Keratinocyte (primary cell): ENCODE results near the gene SLC12A8. TPM values are rescaled to one million over a fixed set of nuclear protein-coding genes. Genes with fewer than 3 reads are reported as not detected.

Experiments
- DNase-seq: peaks from one replicate; pipeline ENCODE4 v3.0.0-alpha.2; 2011; ENCODE audit warnings: low read depth, missing footprints, low spot score
- FAIRE-seq: peaks from 2 replicates; lab custom pipeline; 2011; peaks lifted over from hg19 to GRCh38; lab: Jason Lieb, UNC
- H2AFZ ChIP-seq: 2 replicates; pipeline ENCODE4 v1.6.0; 2012; ENCODE audit warnings: low read length, control low read depth, inconsistent platforms; ENCODE audit not compliant: control insufficient read depth
- H3K27ac ChIP-seq: 2 replicates; pipeline ENCODE4 v1.5.1; 2011; ENCODE audit warnings: low read length; ENCODE audit not compliant: control insufficient read depth, insufficient read depth
- H3K27me3 ChIP-seq: 3 replicates; pipeline ENCODE4 v1.6.0; 2011; ENCODE audit warnings: low read length; ENCODE audit not compliant: control insufficient read depth, insufficient read depth; ENCODE audit errors: extremely low read depth
- H3K36me3 ChIP-seq, 2 experiments: 2 replicates in 1 of 2; 3 replicates in 1 of 2; pipeline ENCODE4 v1.5.1; 2011; ENCODE audit warnings: low read length in 2 of 2, mild to moderate bottlenecking in 1 of 2; ENCODE audit not compliant: control insufficient read depth in 2 of 2, insufficient read depth in 2 of 2; ENCODE audit errors: extremely low read depth in 1 of 2
- H3K4me1 ChIP-seq: 3 replicates; pipeline ENCODE4 v1.5.1; 2011; ENCODE audit warnings: low read length; ENCODE audit not compliant: control insufficient read depth, insufficient read depth; ENCODE audit errors: extremely low read depth
- H3K4me2 ChIP-seq: 3 replicates; pipeline ENCODE4 v1.6.0; 2011; ENCODE audit warnings: low read depth, low read length; ENCODE audit not compliant: control insufficient read depth, insufficient read depth; ENCODE audit errors: extremely low read depth
- H3K4me3 ChIP-seq, 3 experiments: fragments of 200-600 bp in 1 of 3; sonication (generic) in 1 of 3; 2 replicates in 2 of 3; 3 replicates in 1 of 3; pipeline ENCODE4 v1.5.1; 2011 to 2016; ENCODE audit warnings: low read length in 3 of 3, mild to moderate bottlenecking in 3 of 3, control low read depth in 2 of 3, inconsistent platforms in 1 of 3, low read depth in 1 of 3, mixed read lengths in 1 of 3, mixed run types in 1 of 3, moderate library complexity in 1 of 3; ENCODE audit not compliant: control insufficient read depth in 2 of 3, insufficient read depth in 2 of 3; ENCODE audit errors: extremely low read depth in 1 of 3
- H3K79me2 ChIP-seq: 2 replicates; pipeline ENCODE4 v1.6.0; 2012; ENCODE audit warnings: low read length; ENCODE audit not compliant: control insufficient read depth, insufficient read depth
- H3K9ac ChIP-seq: 3 replicates; pipeline ENCODE4 v1.6.0; 2011; ENCODE audit warnings: low read length; ENCODE audit not compliant: control insufficient read depth, insufficient read depth; ENCODE audit errors: extremely low read depth
- H3K9me1 ChIP-seq: 3 replicates; pipeline ENCODE4 v1.6.0; 2011; ENCODE audit warnings: low read length; ENCODE audit not compliant: control insufficient read depth, insufficient read depth; ENCODE audit errors: extremely low read depth
- H3K9me3 ChIP-seq: 2 replicates; pipeline ENCODE4 v1.5.1; 2012; ENCODE audit warnings: low read depth, low read length; ENCODE audit not compliant: control insufficient read depth
- H4K20me1 ChIP-seq: 3 replicates; pipeline ENCODE4 v1.6.0; 2011; ENCODE audit warnings: low read length; ENCODE audit not compliant: control insufficient read depth, insufficient read depth; ENCODE audit errors: extremely low read depth
- EZH2 ChIP-seq: IDR thresholded peaks from one replicate; pipeline ENCODE4 v1.6.1; 2012; ENCODE audit warnings: inconsistent platforms, mild to moderate bottlenecking, low read length, moderate library complexity
- dilution Hi-C: fragments of 300-500 bp; cut with MboI; formaldehyde crosslinking; loops from one replicate; pipeline ENCODE4 v1.7.0; 2020; ENCODE audit warnings: low sequenced_read_pairs; ENCODE audit not compliant: extremely low pct_ligation_motif_present
- polyA plus RNA-seq, 5 experiments: library from polyadenylated mRNA; depleted of rRNA in 3 of 5; stranded (reverse) in 3 of 5; stranded (forward) in 1 of 5; unstranded in 1 of 5; fragments of >200 nt; gene quantifications; 1 replicate in 1 of 5; 2 replicates in 3 of 5; 3 replicates in 1 of 5; pipeline versions ENCODE4 v1.2.1 to v1.2.3, GENCODE V29; 2011 to 2012; ENCODE audit warnings: missing spikeins in 2 of 5, low read depth in 1 of 5, low replicate concordance in 1 of 5
- TF ChIP-seq, protein P1 (sequence below), 3 experiments: IDR thresholded peaks in 1 of 3; conservative IDR thresholded peaks in 1 of 3; optimal IDR thresholded peaks in 1 of 3; 2 replicates in 2 of 3; 3 replicates in 1 of 3; pipeline versions ENCODE3 to v1.5.1; 2011; ENCODE audit warnings: low read length in 3 of 3, mild to moderate bottlenecking in 3 of 3, moderate library complexity in 2 of 3, control low read depth in 1 of 3, inconsistent platforms in 1 of 3; ENCODE audit not compliant: insufficient read depth in 2 of 3; ENCODE audit errors: extremely low read depth in 1 of 3

SLC12A8 gene
- polyA plus RNA-seq, 1 donor (not counting 4 experiments of a cell fraction or from before 2014, with no cell fraction given) = 6.9 TPM

DNA sequence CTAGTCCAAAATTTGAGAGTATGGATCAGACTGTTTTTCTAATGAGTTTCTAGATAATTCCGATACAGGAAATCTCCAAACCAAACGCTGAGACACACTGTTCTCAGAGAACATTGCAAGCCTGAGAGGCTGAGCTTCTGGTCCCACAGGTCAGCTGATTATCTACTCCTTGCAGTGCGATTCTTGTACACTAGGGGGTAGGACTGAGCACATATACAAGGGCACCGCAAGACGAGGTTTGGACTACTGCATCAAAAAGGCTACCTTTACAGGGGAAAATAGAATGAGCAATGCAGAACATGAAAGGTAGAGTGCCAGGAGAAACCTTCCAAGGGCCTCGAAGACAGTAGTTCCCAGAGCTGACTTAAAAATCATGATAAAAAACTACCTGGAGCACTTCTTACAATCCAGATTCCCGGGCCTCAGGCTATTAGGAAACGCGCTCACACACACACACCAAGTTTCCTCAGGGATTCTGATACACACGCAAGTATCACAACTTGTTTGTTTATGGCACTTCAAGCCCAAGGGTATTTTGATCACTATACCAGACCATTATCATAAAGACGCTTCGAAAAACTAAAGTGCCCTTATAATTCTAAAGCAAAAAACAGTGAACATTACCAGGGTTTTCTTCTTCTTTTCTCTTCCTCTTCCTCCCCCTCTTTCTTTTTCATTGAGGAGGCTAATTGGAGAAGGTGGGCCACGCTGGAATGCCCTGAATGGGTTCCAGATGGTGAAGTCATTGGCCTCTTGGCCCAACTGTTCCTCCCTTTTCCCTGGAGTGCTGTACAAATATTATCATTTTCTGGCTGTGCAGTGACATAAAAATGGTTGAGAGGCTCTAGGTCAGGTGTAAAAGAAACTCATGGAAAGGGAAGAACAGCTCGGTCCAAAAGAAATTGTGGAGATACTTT is 61.8 kb downstream of the SLC12A8 start:
- no peak overlapping the region for H2AFZ ChIP-seq
- H3K27ac ChIP-seq = no peak overlapping the region
- no peaks in the 10 kb centered on the region for H3K9me3 ChIP-seq
- dilution Hi-C loops = no loop called here
- H3K27me3 ChIP-seq = no peaks in the 10 kb centered on the region
- H3K4me3 ChIP-seq = no peak overlapping the region
- H3K36me3 ChIP-seq = no peaks in the 10 kb centered on the region
- H3K79me2 ChIP-seq = no peaks in the 10 kb centered on the region
- DNase-seq (peak; percentile 40), FAIRE-seq (no peak)
- H4K20me1 ChIP-seq = no peaks in the 10 kb centered on the region
- H3K4me2 ChIP-seq = no peak overlapping the region
- H3K4me1 ChIP-seq = peaks cover 4% of the 10 kb centered on the region
- no peaks in the 10 kb centered on the region for H3K9me1 ChIP-seq
- TF ChIP-seq EZH2 = no peak
- TF ChIP-seq, protein P1, sequence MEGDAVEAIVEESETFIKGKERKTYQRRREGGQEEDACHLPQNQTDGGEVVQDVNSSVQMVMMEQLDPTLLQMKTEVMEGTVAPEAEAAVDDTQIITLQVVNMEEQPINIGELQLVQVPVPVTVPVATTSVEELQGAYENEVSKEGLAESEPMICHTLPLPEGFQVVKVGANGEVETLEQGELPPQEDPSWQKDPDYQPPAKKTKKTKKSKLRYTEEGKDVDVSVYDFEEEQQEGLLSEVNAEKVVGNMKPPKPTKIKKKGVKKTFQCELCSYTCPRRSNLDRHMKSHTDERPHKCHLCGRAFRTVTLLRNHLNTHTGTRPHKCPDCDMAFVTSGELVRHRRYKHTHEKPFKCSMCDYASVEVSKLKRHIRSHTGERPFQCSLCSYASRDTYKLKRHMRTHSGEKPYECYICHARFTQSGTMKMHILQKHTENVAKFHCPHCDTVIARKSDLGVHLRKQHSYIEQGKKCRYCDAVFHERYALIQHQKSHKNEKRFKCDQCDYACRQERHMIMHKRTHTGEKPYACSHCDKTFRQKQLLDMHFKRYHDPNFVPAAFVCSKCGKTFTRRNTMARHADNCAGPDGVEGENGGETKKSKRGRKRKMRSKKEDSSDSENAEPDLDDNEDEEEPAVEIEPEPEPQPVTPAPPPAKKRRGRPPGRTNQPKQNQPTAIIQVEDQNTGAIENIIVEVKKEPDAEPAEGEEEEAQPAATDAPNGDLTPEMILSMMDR (optimal IDR thresholded peaks at IDR 0.05 in 1 of 3, IDR thresholded peaks at IDR 0.05 in 1 of 3, conservative IDR thresholded peaks at IDR 0.05 in 1 of 3; ENCODE audit: extremely low read depth in 1 of 3, insufficient read depth in 2 of 3, low read length in 3 of 3) = peak; percentile 51 to 81 (median 81)
- H3K9ac ChIP-seq = no peak overlapping the region

DNA sequence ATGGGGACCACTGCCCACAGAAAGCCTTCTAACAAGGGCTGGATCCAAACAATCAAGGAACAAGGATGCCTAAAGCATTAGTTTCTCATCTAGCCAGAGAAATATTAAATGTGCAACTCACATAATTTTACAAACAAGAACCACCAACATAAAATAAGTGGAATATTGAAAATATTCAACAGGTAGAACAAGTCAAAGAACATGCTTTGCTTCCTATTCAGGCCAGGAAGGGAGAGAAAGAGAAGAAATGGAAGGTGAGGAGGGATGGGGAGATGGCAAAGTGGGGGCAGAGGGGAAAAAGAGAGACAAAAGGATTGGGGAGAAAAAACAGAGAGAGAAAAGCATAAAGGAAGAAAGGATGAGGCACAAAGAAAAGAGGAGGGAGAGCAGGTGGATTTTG is 63.1 kb downstream of the SLC12A8 start:
- no peak overlapping the region for H3K4me3 ChIP-seq
- H3K36me3 ChIP-seq = no peaks in the 10 kb centered on the region
- H3K4me1 ChIP-seq = peaks cover 4% of the 10 kb centered on the region
- DNase-seq = no peak
- no peak overlapping the region for H3K27ac ChIP-seq
- H4K20me1 ChIP-seq = no peaks in the 10 kb centered on the region
- TF ChIP-seq, protein P1 (optimal IDR thresholded peaks at IDR 0.05 in 1 of 3, IDR thresholded peaks at IDR 0.05 in 1 of 3, conservative IDR thresholded peaks at IDR 0.05 in 1 of 3; ENCODE audit: extremely low read depth in 1 of 3, insufficient read depth in 2 of 3, low read length in 3 of 3) = no peak
- TF ChIP-seq EZH2 = no peak
- H3K9me3 ChIP-seq = no peaks in the 10 kb centered on the region
- no peak overlapping the region for H3K9ac ChIP-seq
- H2AFZ ChIP-seq = no peak overlapping the region
- no peaks in the 10 kb centered on the region for H3K27me3 ChIP-seq
- dilution Hi-C loops = no loop called here
- FAIRE-seq = no peak
- no peaks in the 10 kb centered on the region for H3K9me1 ChIP-seq
- no peak overlapping the region for H3K4me2 ChIP-seq
- H3K79me2 ChIP-seq = no peaks in the 10 kb centered on the region
